ENCODE data around the gene EHD4.

DNA sequence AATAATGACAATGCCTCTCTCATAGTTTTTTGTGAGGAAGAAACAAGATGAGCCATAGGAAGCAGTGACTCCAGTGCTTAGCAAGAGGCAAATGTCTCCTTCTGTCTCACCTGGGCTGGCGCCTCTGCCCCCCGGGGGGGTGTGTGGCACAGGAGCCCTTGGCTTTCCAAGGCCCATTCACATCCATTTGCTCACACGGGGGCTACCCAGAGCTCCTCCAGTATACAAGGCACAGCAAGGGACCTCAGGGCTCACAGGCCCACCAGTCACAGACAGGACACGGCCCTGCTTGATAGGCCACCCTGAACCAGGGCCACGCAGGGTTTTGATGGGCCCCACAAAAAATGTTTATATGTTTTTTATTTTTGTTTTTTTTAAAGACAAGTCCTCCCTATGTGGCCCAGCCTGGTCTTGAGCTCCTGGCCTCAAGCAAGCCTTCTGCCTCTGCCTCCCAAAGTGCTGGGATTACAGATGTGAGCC, 21.9 kb upstream of the EHD4 start:
- TF ChIP-seq POLR2A (IDR thresholded peaks at IDR 0.05; ENCODE audit: low read length) (no peak), GATA1 (IDR thresholded peaks at IDR 0.05; ENCODE audit: low read depth, low read length) (no peak)

Measured in erythroblast (primary cell).